ENCODE measurements around the gene SLAMF6. TPM values are rescaled to one million over a fixed set of nuclear protein-coding genes. Genes with fewer than 3 reads are reported as not detected.
A peak's percentile ranks its signal among the peaks of the same experiment; 100 is the strongest.

Gene SLAMF6
- total RNA-seq, 4 donors from 2014 or later, result 0.60 to 6.7 (median 2.3) TPM; not detected in 1

DNA sequence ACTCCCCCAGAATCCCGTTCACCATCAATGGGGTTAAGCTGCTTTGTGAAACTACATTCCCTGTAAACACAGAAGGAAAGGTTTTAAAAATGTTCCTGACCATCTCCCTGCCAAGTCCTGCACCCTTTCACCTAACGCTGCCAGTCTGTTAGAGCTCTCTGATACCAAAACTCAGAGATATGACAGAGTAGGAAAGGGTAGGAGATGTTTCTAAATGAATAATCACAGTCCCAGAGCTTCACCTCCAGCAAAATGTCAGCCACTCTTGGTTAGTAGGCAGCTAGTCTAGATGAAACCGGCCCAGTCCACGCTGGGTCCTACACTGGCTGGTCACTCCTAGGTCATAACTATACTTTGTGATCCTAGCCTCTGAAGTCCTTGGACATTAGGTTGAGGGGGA lies 26.7 kb downstream of the SLAMF6 start:
- intact Hi-C loops (cut with DNase I; ENCODE audit: low total_unique reads), result loop anchor here (2.0 kb wide), 1 partner anchor 76 kb away; no protein-coding TSS in a partner anchor
- TF ChIP-seq POLR2A (IDR thresholded peaks at IDR 0.05) (no peak), EP300 (IDR thresholded peaks at IDR 0.05; ENCODE audit: low read depth) (no peak), POLR2AphosphoS5 (IDR thresholded peaks at IDR 0.05) (no peak), CTCF (IDR thresholded peaks at IDR 0.05) (no peak)
- H3K36me3 ChIP-seq, result no peaks in the 10 kb centered on the region
- no peak overlapping the region for H3K4me3 ChIP-seq
- no peak for DNase-seq
- no peaks in the 10 kb centered on the region for H3K27me3 ChIP-seq
- no peak overlapping the region for H3K27ac ChIP-seq
- in situ Hi-C loops (cut with MboI; ENCODE audit: low pct_ligation_motif_present in 1 of 4, low pct_unique_long_range_greater_than_20kb in 1 of 4, low sequenced_read_pairs in 3 of 4), result no loop called here
- no peaks in the 10 kb centered on the region for H3K9me3 ChIP-seq
- 89 to 100% methylated on average over 1 to 4 of the region's 4 CpGs for WGBS, 2 donors (ENCODE audit: low coverage in 1 of 2)
- no peaks in the 10 kb centered on the region for H3K4me1 ChIP-seq

DNA sequence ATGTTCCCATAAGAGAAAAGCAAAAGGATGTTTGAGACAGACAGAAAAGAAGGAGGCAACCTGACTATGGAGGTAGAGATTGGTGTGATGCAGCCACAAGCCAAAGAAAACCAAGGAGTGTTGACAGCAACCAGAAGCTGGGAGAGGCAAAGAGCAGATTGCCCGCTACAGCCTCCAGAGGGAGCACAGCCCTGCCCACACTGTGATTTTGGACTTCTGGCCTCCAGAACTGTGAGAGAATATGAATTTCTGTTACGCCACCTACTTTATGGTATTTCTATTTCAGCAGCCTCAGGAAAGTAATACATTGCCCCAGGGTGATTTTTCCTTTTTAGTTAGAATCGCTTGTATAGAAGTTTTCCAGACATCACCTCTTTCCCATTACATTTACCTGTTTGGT lies 28.4 kb downstream of the SLAMF6 start:
- Histone ChIP-seq H3K27ac (no peak overlapping the region), H3K36me3 (no peaks in the 10 kb centered on the region), H3K4me3 (no peak overlapping the region), H3K4me1 (no peaks in the 10 kb centered on the region), H3K9me3 (no peaks in the 10 kb centered on the region), H3K27me3 (no peaks in the 10 kb centered on the region)
- intact Hi-C loops (cut with DNase I; ENCODE audit: low total_unique reads) (no loop called here), in situ Hi-C loops (cut with MboI; ENCODE audit: low pct_ligation_motif_present in 1 of 4, low pct_unique_long_range_greater_than_20kb in 1 of 4, low sequenced_read_pairs in 3 of 4) (no loop called here)
- no peak for DNase-seq
- TF ChIP-seq EP300 (IDR thresholded peaks at IDR 0.05; ENCODE audit: low read depth), result no peak
- TF ChIP-seq CTCF (IDR thresholded peaks at IDR 0.05), result peak in 2 of 5 experiments; percentile 25 to 34
- WGBS, 2 donors (ENCODE audit: low coverage in 1 of 2), result 67 to 90% methylated on average over 1 to 3 of the region's 3 CpGs

DNA sequence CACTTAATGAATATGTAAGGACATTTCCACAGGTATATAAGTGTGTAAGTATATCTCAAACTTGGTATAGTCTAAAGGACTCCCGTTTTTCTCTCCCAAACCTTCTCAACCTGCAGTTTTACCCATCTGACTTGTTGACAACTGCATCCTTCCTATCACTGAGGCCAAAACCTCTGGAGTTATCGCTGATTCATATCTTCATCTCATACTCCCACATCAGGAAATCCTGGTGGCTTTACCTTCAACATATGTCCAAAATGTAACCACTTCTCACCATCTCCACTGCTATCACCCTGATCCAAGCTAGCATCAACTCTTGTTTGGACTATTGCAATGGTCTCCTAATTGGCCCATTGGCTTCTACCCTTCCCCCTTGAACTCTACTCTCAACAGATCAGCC lies 30.4 kb downstream of the SLAMF6 start:
- no peaks in the 10 kb centered on the region for H3K4me1 ChIP-seq
- no peak for DNase-seq
- TF ChIP-seq EP300 (IDR thresholded peaks at IDR 0.05; ENCODE audit: low read depth) (no peak), CTCF (IDR thresholded peaks at IDR 0.05) (no peak), POLR2A (IDR thresholded peaks at IDR 0.05) (no peak), POLR2AphosphoS5 (IDR thresholded peaks at IDR 0.05) (no peak)
- no peaks in the 10 kb centered on the region for H3K27me3 ChIP-seq
- in situ Hi-C loops (cut with MboI; ENCODE audit: low pct_ligation_motif_present in 1 of 4, low pct_unique_long_range_greater_than_20kb in 1 of 4, low sequenced_read_pairs in 3 of 4) (no loop called here), intact Hi-C loops (cut with DNase I; ENCODE audit: low total_unique reads) (no loop called here)
- H3K9me3 ChIP-seq, result no peaks in the 10 kb centered on the region
- H3K27ac ChIP-seq, result no peak overlapping the region
- H3K36me3 ChIP-seq, result no peaks in the 10 kb centered on the region
- H3K4me3 ChIP-seq, result no peak overlapping the region
- WGBS, 2 donors (ENCODE audit: low coverage in 1 of 2), result 71 to 85% methylated on average over 2 of the region's 2 CpGs

DNA sequence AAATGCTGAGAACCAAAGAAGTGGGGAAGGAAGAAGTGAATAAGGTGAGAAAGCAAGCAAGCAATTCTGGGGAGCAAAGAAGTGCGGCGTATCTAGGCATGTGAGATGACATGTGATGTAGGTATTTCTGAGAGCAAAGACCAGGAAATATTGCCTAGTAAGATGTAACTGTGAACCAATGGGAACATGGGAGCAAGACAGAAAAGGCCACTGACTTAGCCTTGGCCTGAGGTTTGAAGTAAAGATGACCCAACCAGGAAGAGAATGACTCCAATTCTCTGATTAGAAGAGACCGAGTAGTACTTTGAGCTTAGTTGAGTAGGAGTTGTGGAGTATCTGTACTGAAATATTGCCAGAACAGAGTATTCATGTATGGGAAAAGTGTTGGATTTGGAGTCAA lies 31.1 kb downstream of the SLAMF6 start:
- DNase-seq, result no peak
- WGBS, 2 donors (ENCODE audit: low coverage in 1 of 2), result 92 to 96% methylated on average over 3 of the region's 3 CpGs
- no peak overlapping the region for H3K27ac ChIP-seq
- in situ Hi-C loops (cut with MboI; ENCODE audit: low pct_ligation_motif_present in 1 of 4, low pct_unique_long_range_greater_than_20kb in 1 of 4, low sequenced_read_pairs in 3 of 4) (no loop called here), intact Hi-C loops (cut with DNase I; ENCODE audit: low total_unique reads) (no loop called here)
- no peak overlapping the region for H3K4me3 ChIP-seq
- TF ChIP-seq CTCF (IDR thresholded peaks at IDR 0.05) (no peak), EP300 (IDR thresholded peaks at IDR 0.05; ENCODE audit: low read depth) (no peak), POLR2AphosphoS5 (IDR thresholded peaks at IDR 0.05) (no peak), POLR2A (IDR thresholded peaks at IDR 0.05) (no peak)
- no peaks in the 10 kb centered on the region for H3K36me3 ChIP-seq
- H3K27me3 ChIP-seq, result no peaks in the 10 kb centered on the region
- no peaks in the 10 kb centered on the region for H3K9me3 ChIP-seq
- H3K4me1 ChIP-seq, result no peaks in the 10 kb centered on the region
